ENCODE results near the gene GTF2A1.

GTF2A1 gene

DNA sequence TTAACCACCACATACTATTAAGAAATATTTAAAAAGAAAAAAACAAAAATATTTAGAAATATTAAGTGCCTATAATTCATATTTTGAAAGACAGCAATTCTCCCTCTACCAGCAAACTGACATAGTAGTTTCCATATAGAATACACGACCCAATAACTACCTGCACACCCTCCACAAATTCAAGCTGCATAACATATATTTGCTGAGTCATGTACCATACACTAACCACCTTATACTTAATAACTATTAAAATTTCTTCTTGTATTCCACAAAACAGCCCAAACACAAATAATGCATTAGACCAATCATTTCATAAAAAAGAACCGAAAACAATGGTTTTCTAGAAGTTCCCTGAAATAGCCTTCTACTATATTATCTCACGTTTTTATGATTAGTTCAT lies 21.7 kb downstream of the GTF2A1 start:
- H3K14ac ChIP-seq (ENCODE audit: low read length) = no peak overlapping the region
- no CpG with 5 or more reads among the region's 3 CpGs for WGBS (ENCODE audit: extremely low coverage, insufficient coverage, insufficient read length)
- no peak overlapping the region for H4K8ac ChIP-seq (ENCODE audit: low read depth, low read length)
- no peak overlapping the region for H4K91ac ChIP-seq (ENCODE audit: low read depth, low read length)
- H2BK5ac ChIP-seq (ENCODE audit: low read depth, low read length, poor library complexity) = no peak overlapping the region
- DNase-seq = no peak
- peaks cover under 1% of the 10 kb centered on the region in 2 experiments for H3K4me1 ChIP-seq (ENCODE audit: control insufficient read depth in 1 of 2, insufficient read depth in 2 of 2, low read length in 2 of 2)
- H3K23ac ChIP-seq (ENCODE audit: low read length) = no peak overlapping the region
- H3K27ac ChIP-seq (ENCODE audit: low read depth, low read length) = no peak overlapping the region
- H3K27me3 ChIP-seq (ENCODE audit: insufficient read depth, low read length) = no peaks in the 10 kb centered on the region
- peaks cover 17 to 19% of the 10 kb centered on the region in 2 experiments for H3K36me3 ChIP-seq (ENCODE audit: control insufficient read depth in 1 of 2, insufficient read depth in 2 of 2, low read length in 2 of 2)
- no peak overlapping the region for H3K18ac ChIP-seq (ENCODE audit: low read length)
- no peak overlapping the region for H2AFZ ChIP-seq (ENCODE audit: insufficient read depth, low read length, poor library complexity)
- H3K9ac ChIP-seq (ENCODE audit: low read length) = no peak overlapping the region
- no peaks in the 10 kb centered on the region for H3K9me3 ChIP-seq (ENCODE audit: insufficient read depth, low read depth, low read length)
- no peaks in the 10 kb centered on the region for H3K79me2 ChIP-seq (ENCODE audit: control insufficient read depth, insufficient read depth, low read length, poor library complexity)
- H3K4me3 ChIP-seq (ENCODE audit: low read depth, low read length) = no peak overlapping the region
- H2BK12ac ChIP-seq (ENCODE audit: low read length) = no peak overlapping the region
- no peak overlapping the region for H3K4ac ChIP-seq (ENCODE audit: low read depth, low read length)
- no peak overlapping the region for H2BK120ac ChIP-seq (ENCODE audit: insufficient read depth, low read length, poor library complexity)
- H4K12ac ChIP-seq (ENCODE audit: low read depth, low read length) = no peak overlapping the region
- no peak overlapping the region for H3K4me2 ChIP-seq (ENCODE audit: low read length)
- no peak overlapping the region for H2AK5ac ChIP-seq (ENCODE audit: low read length)
- no peaks in the 10 kb centered on the region for H3K79me1 ChIP-seq (ENCODE audit: low read length)

GRCh38 chr14:81198651-81199050 lies 22.1 kb downstream of the GTF2A1 start:
- H3K79me1 ChIP-seq (ENCODE audit: low read length) = no peaks in the 10 kb centered on the region
- peaks cover 3% of the 10 kb centered on the region in 2 experiments for H3K4me1 ChIP-seq (ENCODE audit: control insufficient read depth in 1 of 2, insufficient read depth in 2 of 2, low read length in 2 of 2)
- H2BK12ac ChIP-seq (ENCODE audit: low read length) = no peak overlapping the region
- no peak overlapping the region for H4K8ac ChIP-seq (ENCODE audit: low read depth, low read length)
- no peak overlapping the region for H3K4me3 ChIP-seq (ENCODE audit: low read depth, low read length)
- H3K9ac ChIP-seq (ENCODE audit: low read length) = no peak overlapping the region
- no peak overlapping the region for H2AFZ ChIP-seq (ENCODE audit: insufficient read depth, low read length, poor library complexity)
- H3K23ac ChIP-seq (ENCODE audit: low read length) = no peak overlapping the region
- peaks cover 17 to 19% of the 10 kb centered on the region in 2 experiments for H3K36me3 ChIP-seq (ENCODE audit: control insufficient read depth in 1 of 2, insufficient read depth in 2 of 2, low read length in 2 of 2)
- no peak overlapping the region for H3K18ac ChIP-seq (ENCODE audit: low read length)
- DNase-seq = no peak
- no CpG with 5 or more reads among the region's 2 CpGs for WGBS (ENCODE audit: extremely low coverage, insufficient coverage, insufficient read length)
- H2AK5ac ChIP-seq (ENCODE audit: low read length) = no peak overlapping the region
- no peak overlapping the region for H3K4me2 ChIP-seq (ENCODE audit: low read length)
- H4K91ac ChIP-seq (ENCODE audit: low read depth, low read length) = no peak overlapping the region
- no peak overlapping the region for H4K12ac ChIP-seq (ENCODE audit: low read depth, low read length)
- no peak overlapping the region for H2BK5ac ChIP-seq (ENCODE audit: low read depth, low read length, poor library complexity)
- H3K4ac ChIP-seq (ENCODE audit: low read depth, low read length) = no peak overlapping the region
- no peak overlapping the region for H3K14ac ChIP-seq (ENCODE audit: low read length)
- H3K79me2 ChIP-seq (ENCODE audit: control insufficient read depth, insufficient read depth, low read length, poor library complexity) = no peaks in the 10 kb centered on the region
- H3K9me3 ChIP-seq (ENCODE audit: insufficient read depth, low read depth, low read length) = no peaks in the 10 kb centered on the region
- no peak overlapping the region for H3K27ac ChIP-seq (ENCODE audit: low read depth, low read length)
- H3K27me3 ChIP-seq (ENCODE audit: insufficient read depth, low read length) = no peaks in the 10 kb centered on the region
- no peak overlapping the region for H2BK120ac ChIP-seq (ENCODE audit: insufficient read depth, low read length, poor library complexity)

DNA sequence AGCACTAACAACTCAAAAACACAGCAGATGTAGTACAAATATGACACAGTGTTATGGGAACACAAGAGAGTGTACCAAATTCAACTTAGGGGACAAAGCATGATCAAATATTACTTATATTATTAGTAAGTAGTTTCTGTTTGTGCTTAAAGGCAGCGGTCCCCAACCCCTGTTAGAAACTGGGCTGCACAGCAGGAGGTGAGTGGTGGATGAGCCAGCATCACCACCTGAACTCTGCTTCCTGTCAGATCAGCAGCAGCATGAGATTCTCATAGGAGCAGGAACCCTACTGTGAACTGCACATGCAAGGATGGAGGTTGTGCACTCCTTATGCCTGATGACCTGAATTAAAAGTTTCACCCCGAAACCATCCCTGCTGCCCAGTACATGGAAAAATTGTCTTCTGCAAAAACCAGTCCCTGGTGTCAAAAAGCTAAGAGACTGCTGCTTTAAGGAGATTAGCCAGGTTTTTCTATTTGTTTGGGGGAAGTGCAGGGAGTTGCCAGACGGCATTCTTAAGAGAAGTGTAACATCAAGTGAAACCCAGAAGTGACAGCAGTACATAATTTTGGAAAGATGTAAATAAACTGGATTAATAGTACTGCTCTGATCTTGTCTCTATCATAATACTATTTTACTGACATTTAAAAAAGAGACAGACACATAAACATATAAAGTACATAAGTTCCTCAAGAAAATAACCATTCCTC lies 26.7 kb downstream of the GTF2A1 start:
- no peak overlapping the region for H2AK5ac ChIP-seq (ENCODE audit: low read length)
- H2BK120ac ChIP-seq (ENCODE audit: insufficient read depth, low read length, poor library complexity) = no peak overlapping the region
- H2AFZ ChIP-seq (ENCODE audit: insufficient read depth, low read length, poor library complexity) = no peak overlapping the region
- H3K4me2 ChIP-seq (ENCODE audit: low read length) = peak overlapping the region; percentile 8
- no peak overlapping the region for H3K14ac ChIP-seq (ENCODE audit: low read length)
- no peak overlapping the region for H2BK12ac ChIP-seq (ENCODE audit: low read length)
- peaks cover 15 to 17% of the 10 kb centered on the region in 2 experiments for H3K36me3 ChIP-seq (ENCODE audit: control insufficient read depth in 1 of 2, insufficient read depth in 2 of 2, low read length in 2 of 2)
- WGBS (ENCODE audit: extremely low coverage, insufficient coverage, insufficient read length) = no CpG with 5 or more reads among the region's 3 CpGs
- no peak overlapping the region for H3K4ac ChIP-seq (ENCODE audit: low read depth, low read length)
- H2BK5ac ChIP-seq (ENCODE audit: low read depth, low read length, poor library complexity) = no peak overlapping the region
- no peaks in the 10 kb centered on the region for H3K79me2 ChIP-seq (ENCODE audit: control insufficient read depth, insufficient read depth, low read length, poor library complexity)
- H3K9me3 ChIP-seq (ENCODE audit: insufficient read depth, low read depth, low read length) = no peaks in the 10 kb centered on the region
- peak in 1 of 2 donors; percentile 21 for DNase-seq
- no peak overlapping the region for H4K8ac ChIP-seq (ENCODE audit: low read depth, low read length)
- no peak overlapping the region for H3K4me3 ChIP-seq (ENCODE audit: low read depth, low read length)
- H3K4me1 ChIP-seq (ENCODE audit: control insufficient read depth in 1 of 2, insufficient read depth in 2 of 2, low read length in 2 of 2) = peaks cover 3% of the 10 kb centered on the region in 2 experiments
- H3K23ac ChIP-seq (ENCODE audit: low read length) = no peak overlapping the region
- H3K79me1 ChIP-seq (ENCODE audit: low read length) = no peaks in the 10 kb centered on the region
- H3K18ac ChIP-seq (ENCODE audit: low read length) = no peak overlapping the region
- H3K27me3 ChIP-seq (ENCODE audit: insufficient read depth, low read length) = no peaks in the 10 kb centered on the region
- no peak overlapping the region for H3K9ac ChIP-seq (ENCODE audit: low read length)
- H3K27ac ChIP-seq (ENCODE audit: low read depth, low read length) = no peak overlapping the region
- H4K91ac ChIP-seq (ENCODE audit: low read depth, low read length) = no peak overlapping the region
- H4K12ac ChIP-seq (ENCODE audit: low read depth, low read length) = no peak overlapping the region

DNA sequence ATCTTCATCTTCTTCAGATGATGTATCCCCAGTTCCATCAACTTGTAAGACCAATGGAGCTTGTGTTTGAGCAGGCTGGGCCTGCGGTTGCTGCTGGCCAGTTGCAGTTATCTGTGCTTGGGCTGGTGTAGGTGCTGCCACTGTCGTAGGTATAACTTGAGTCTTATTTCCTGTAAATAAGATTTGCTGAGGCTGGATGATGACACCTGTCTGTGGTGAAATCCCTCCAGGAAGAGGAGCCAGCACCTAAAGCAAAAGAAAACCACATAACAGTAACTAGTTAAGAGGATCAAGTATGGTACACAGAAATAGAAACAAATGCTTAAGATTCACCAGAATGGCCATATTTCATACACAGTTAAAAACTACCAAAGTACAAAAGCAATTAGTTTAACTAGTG lies 28.2 kb downstream of the GTF2A1 start:
- no peak overlapping the region for H4K8ac ChIP-seq (ENCODE audit: low read depth, low read length)
- no peak overlapping the region for H3K14ac ChIP-seq (ENCODE audit: low read length)
- no peak overlapping the region for H3K23ac ChIP-seq (ENCODE audit: low read length)
- no peak overlapping the region for H4K91ac ChIP-seq (ENCODE audit: low read depth, low read length)
- H3K4ac ChIP-seq (ENCODE audit: low read depth, low read length) = no peak overlapping the region
- no peak overlapping the region for H2BK120ac ChIP-seq (ENCODE audit: insufficient read depth, low read length, poor library complexity)
- no peaks in the 10 kb centered on the region for H3K79me2 ChIP-seq (ENCODE audit: control insufficient read depth, insufficient read depth, low read length, poor library complexity)
- no peak overlapping the region for H2AFZ ChIP-seq (ENCODE audit: insufficient read depth, low read length, poor library complexity)
- H2BK5ac ChIP-seq (ENCODE audit: low read depth, low read length, poor library complexity) = no peak overlapping the region
- no peaks in the 10 kb centered on the region for H3K9me3 ChIP-seq (ENCODE audit: insufficient read depth, low read depth, low read length)
- no peaks in the 10 kb centered on the region for H3K79me1 ChIP-seq (ENCODE audit: low read length)
- no peak overlapping the region for H2AK5ac ChIP-seq (ENCODE audit: low read length)
- DNase-seq = no peak
- H4K12ac ChIP-seq (ENCODE audit: low read depth, low read length) = no peak overlapping the region
- H3K4me3 ChIP-seq (ENCODE audit: low read depth, low read length) = no peak overlapping the region
- no peaks in the 10 kb centered on the region for H3K27me3 ChIP-seq (ENCODE audit: insufficient read depth, low read length)
- H3K18ac ChIP-seq (ENCODE audit: low read length) = no peak overlapping the region
- peaks cover 3% of the 10 kb centered on the region in 2 experiments for H3K4me1 ChIP-seq (ENCODE audit: control insufficient read depth in 1 of 2, insufficient read depth in 2 of 2, low read length in 2 of 2)
- no peak overlapping the region for H3K4me2 ChIP-seq (ENCODE audit: low read length)
- no CpG with 5 or more reads among the region's 2 CpGs for WGBS (ENCODE audit: extremely low coverage, insufficient coverage, insufficient read length)
- H3K27ac ChIP-seq (ENCODE audit: low read depth, low read length) = no peak overlapping the region
- no peak overlapping the region for H2BK12ac ChIP-seq (ENCODE audit: low read length)
- H3K36me3 ChIP-seq (ENCODE audit: control insufficient read depth in 1 of 2, insufficient read depth in 2 of 2, low read length in 2 of 2) = peaks cover 13 to 17% of the 10 kb centered on the region in 2 experiments
- no peak overlapping the region for H3K9ac ChIP-seq (ENCODE audit: low read length)

Measured in trophoblast cell (in vitro differentiated cells and primary cell).